Measurements from ENCODE around the gene BOD1. TPM values are rescaled to one million over a fixed set of nuclear protein-coding genes. Genes with fewer than 3 reads are reported as not detected.
A peak's percentile ranks its signal among the peaks of the same experiment; 100 is the strongest.

Gene BOD1
- polyA plus RNA-seq, 3 donors from 2014 or later = 4.0 to 12.1 (median 7.3) TPM

DNA sequence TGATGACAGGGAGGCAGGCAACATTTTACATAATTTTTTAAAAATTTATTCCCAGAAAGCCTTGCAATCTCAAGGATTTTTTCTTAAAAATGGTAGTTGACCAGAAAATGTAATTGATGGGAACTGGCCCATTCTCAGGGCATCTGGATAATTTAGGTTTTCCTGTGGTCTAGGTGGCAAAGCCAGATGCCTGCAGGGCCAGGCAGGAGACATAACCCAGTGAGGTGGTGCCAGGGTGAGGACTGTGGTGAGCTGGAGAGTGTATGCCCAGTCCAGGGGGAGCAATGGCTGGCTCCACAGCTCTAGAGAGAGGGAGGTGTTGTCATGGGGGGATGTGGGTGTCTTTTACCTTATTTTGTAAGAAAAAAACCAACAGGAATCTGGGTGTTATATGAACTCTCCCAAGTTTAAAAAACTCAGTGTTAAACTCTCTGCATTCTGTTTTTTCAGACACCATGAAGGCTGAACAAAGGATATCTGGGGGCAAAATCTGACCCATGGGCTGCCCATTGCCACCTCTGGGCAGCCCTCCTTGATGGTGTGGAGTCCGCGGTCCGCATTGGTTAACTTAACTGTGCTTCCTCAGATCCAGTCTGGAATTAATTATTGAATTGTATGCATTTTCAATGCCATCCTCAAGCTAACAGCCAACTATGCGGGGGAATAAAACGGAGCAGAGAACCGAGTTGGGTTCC lies 43.9 kb downstream of the BOD1 start:
- peaks cover 9 to 10% of the 10 kb centered on the region in 2 donors for H3K4me1 Mint-ChIP-seq
- no peak for DNase-seq
- H3K36me3 Mint-ChIP-seq = no peaks in the 10 kb centered on the region
- no peak overlapping the region for H3K27ac Mint-ChIP-seq
- peaks cover 0 to 14% (median 0%) of the 10 kb centered on the region in 6 donors for H3K9me3 Mint-ChIP-seq
- peaks cover 7 to 8% (median 7%) of the 10 kb centered on the region in 3 donors for H3K27me3 Mint-ChIP-seq (ENCODE audit: low read depth in 3 of 3)
- peak overlapping the region in 2 of 5 donors; percentile 13 to 30 for H3K4me3 Mint-ChIP-seq

DNA sequence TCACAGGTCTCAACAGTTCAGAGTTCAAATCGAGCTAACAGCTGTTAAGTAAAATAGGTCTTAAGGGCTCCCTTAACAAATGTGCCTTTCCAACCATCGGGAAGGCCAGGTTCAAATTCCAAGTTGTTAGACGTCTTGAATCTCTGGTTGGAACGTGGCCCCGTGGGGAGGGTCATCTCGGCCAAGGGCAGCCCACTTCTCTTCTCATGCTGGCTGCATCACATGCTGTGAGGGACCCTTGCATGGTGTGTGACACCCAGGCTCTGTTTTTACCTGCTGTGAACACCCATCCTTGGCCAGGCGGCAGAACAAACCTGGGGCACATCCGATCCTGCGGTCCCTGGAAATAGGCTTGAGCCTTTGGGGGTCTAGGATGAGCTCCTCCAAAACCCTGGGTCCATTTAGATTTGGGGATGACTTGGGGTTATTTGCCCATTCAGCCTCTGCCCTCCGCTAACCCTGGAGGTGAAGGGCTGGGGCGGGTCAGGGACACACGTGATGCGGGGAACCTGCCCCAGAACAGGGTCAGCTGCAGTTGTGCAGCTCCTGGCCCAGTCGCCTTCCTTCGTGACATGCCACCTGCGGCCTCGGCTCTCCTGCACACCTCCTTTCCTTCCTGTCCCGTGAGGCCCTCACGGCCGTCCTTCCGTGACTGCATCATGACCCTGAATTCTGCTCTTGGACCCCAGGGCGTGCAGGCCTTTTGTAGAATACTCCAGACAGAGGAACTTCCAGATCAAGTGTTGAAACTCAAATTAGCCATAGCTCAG lies 45.9 kb downstream of the BOD1 start:
- peaks cover 9 to 10% of the 10 kb centered on the region in 2 donors for H3K4me1 Mint-ChIP-seq
- peak overlapping the region in 1 of 6 donors; percentile 61 for H3K27ac Mint-ChIP-seq
- no peak overlapping the region for H3K4me3 Mint-ChIP-seq
- peaks cover 0 to 14% (median 0%) of the 10 kb centered on the region in 6 donors for H3K9me3 Mint-ChIP-seq
- DNase-seq = no peak
- peaks cover 7 to 8% (median 7%) of the 10 kb centered on the region in 3 donors for H3K27me3 Mint-ChIP-seq (ENCODE audit: low read depth in 3 of 3)
- no peaks in the 10 kb centered on the region for H3K36me3 Mint-ChIP-seq

- DNase-seq = no peak
- H3K27ac Mint-ChIP-seq = no peak overlapping the region
- no peaks in the 10 kb centered on the region for H3K36me3 Mint-ChIP-seq
- no peak overlapping the region for H3K4me3 Mint-ChIP-seq
- H3K9me3 Mint-ChIP-seq = peaks cover 0 to 14% (median 0%) of the 10 kb centered on the region in 6 donors
- peaks cover 4 to 7% (median 5%) of the 10 kb centered on the region in 3 donors for H3K27me3 Mint-ChIP-seq (ENCODE audit: low read depth in 3 of 3)
- H3K4me1 Mint-ChIP-seq = peaks cover 9 to 10% of the 10 kb centered on the region in 2 donors
Measured at GRCh38 chr5:173568703-173569102, 47.7 kb downstream of the BOD1 start.

GRCh38 chr5:173568128-173568527 lies 48.3 kb downstream of the BOD1 start:
- no peak overlapping the region for H3K4me3 Mint-ChIP-seq
- no peak overlapping the region for H3K27ac Mint-ChIP-seq
- peaks cover 0 to 14% (median 0%) of the 10 kb centered on the region in 6 donors for H3K9me3 Mint-ChIP-seq
- H3K27me3 Mint-ChIP-seq (ENCODE audit: low read depth in 3 of 3) = peaks cover 5 to 8% (median 5%) of the 10 kb centered on the region in 3 donors
- DNase-seq = no peak
- H3K36me3 Mint-ChIP-seq = no peaks in the 10 kb centered on the region
- peaks cover 9% of the 10 kb centered on the region in 2 donors for H3K4me1 Mint-ChIP-seq

DNA sequence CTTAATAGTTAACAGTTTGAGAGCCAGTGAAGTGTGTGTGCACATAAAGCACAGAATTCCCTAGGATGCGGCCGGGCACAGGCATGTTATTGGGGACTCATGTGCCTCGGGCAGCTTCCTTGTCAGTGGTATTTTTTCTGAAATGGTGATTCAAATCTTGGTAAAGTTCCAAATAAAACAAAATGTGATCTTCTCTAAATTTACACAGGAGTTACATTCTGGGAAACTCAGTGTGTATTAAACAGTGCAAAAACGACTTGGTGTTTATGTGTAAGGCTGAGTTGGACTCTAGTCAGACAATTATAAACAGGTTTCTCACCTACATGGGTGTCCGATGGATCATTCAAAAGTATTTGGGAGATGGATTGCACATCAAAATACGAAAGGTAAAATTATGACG lies 48.9 kb downstream of the BOD1 start:
- Mint-ChIP-seq H3K36me3 (peaks cover 0 to 4% (median 0%) of the 10 kb centered on the region in 3 donors), H3K4me3 (no peak overlapping the region), H3K4me1 (peaks cover 3% of the 10 kb centered on the region in 2 donors), H3K27ac (no peak overlapping the region), H3K27me3 (ENCODE audit: low read depth in 3 of 3) (peaks cover 7 to 8% (median 8%) of the 10 kb centered on the region in 3 donors), H3K9me3 (peaks cover 0 to 14% (median 0%) of the 10 kb centered on the region in 6 donors)
- DNase-seq = no peak

DNA sequence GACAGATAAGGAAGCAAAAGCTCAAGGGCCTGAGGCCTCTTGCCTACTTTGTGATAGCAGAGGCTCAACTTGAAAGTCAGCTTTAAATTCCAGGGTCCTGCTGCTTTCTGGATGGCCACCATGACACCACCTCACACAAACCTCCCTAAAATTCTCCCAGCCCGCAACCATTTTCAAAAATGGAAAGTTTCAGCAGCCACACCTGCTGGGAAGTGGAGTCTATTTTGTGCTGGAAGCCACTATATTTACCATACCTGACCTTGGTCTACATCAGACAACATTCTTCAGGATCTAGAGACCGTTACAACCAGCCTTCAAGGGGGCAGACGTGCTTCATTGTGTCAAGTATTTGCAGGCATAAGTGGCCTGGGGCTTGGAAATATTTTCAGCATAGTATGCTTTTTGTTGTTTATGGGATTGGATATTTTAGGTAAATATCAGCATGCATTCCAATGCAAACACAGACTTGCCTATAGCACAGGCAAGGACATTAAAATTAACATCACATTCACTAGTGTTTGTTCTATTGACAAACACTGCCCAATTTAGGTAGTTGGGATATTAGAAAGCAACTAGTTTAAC lies 50.9 kb downstream of the BOD1 start:
- Mint-ChIP-seq H3K27ac (no peak overlapping the region), H3K9me3 (peaks cover 0 to 20% (median under 1%) of the 10 kb centered on the region in 6 donors), H3K27me3 (ENCODE audit: low read depth in 3 of 3) (peaks cover 4 to 11% (median 10%) of the 10 kb centered on the region in 3 donors), H3K4me1 (no peaks in the 10 kb centered on the region), H3K36me3 (peaks cover 0 to 4% (median 0%) of the 10 kb centered on the region in 3 donors), H3K4me3 (no peak overlapping the region)
- DNase-seq = no peak

DNA sequence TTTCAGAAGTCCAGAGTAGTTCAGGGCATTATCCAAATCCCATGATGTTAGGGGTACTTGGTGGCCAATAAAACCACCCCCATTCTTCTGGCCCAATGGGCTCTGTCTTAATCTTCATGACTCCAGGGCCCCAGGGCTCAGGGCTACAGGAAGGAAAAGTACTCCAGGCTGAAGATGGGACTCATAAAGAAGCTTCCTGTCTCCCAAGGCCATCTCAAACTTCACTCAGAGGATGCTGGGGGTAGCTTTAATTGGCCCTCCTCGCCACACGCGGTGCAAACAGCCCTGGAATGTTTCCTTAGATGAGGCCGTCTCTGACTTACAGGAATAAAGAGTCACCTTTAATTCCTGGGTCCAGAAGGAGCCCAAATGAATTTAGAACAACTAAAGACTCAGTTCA lies 52.3 kb downstream of the BOD1 start:
- Mint-ChIP-seq H3K9me3 (peaks cover 0 to 20% (median 2%) of the 10 kb centered on the region in 6 donors), H3K4me3 (no peak overlapping the region), H3K36me3 (peaks cover 0 to 4% (median 0%) of the 10 kb centered on the region in 3 donors), H3K4me1 (no peaks in the 10 kb centered on the region), H3K27me3 (ENCODE audit: low read depth in 3 of 3) (peaks cover 4 to 9% (median 7%) of the 10 kb centered on the region in 3 donors), H3K27ac (no peak overlapping the region)
- no peak for DNase-seq

DNA sequence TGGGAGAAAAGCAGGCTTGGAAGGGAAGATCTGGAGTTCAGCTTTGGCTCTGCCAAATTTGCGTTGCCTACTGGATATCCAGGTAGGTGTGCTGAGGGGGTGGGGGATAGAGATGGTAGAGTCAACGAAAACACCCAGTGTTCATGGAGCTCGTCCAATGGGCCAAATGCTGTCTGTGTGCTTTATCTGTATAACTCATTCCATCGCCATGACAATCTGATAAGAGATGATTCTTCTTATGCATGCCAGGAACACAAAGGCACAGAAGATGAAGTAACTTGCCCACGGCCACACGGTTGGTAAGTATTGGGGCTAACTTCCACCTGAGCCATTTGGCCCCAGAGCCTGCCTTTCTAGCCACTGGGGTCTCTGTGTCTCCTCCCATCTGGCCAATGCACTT lies 53.2 kb downstream of the BOD1 start:
- Mint-ChIP-seq H3K4me3 (no peak overlapping the region), H3K4me1 (no peaks in the 10 kb centered on the region), H3K36me3 (peaks cover 0 to 4% (median 0%) of the 10 kb centered on the region in 3 donors), H3K27me3 (ENCODE audit: low read depth in 3 of 3) (peaks cover 4 to 10% (median 7%) of the 10 kb centered on the region in 3 donors), H3K27ac (no peak overlapping the region), H3K9me3 (peaks cover 0 to 14% (median 3%) of the 10 kb centered on the region in 6 donors)
- DNase-seq = no peak

DNA sequence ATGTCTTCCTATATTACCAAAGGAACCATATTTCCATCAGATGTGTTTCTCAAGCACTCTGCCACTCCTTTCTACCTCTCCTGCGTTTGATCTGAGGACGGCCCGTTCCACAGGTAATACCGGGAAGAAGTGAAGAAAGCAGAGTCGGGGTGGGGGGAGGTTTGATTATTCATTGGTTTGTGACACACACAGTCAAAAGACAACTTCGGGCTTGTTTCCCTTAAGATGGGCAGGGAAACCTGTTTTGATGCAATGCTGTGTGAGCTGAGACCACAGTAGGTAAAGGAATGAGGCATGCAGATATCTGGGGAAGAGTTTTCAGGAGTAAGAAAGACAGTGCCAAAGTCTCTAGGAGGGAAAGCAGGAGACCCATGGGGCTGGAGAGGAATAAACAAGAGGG lies 54.0 kb downstream of the BOD1 start:
- Mint-ChIP-seq H3K4me3 (no peak overlapping the region), H3K27ac (no peak overlapping the region), H3K9me3 (peaks cover 0 to 10% (median 3%) of the 10 kb centered on the region in 6 donors), H3K27me3 (ENCODE audit: low read depth in 3 of 3) (peaks cover 4 to 10% (median 10%) of the 10 kb centered on the region in 3 donors), H3K4me1 (no peaks in the 10 kb centered on the region), H3K36me3 (peaks cover 0 to 4% (median 0%) of the 10 kb centered on the region in 3 donors)
- DNase-seq = no peak
